NCI-H2196 treated with DMSO at 0.1 percent for 48 hours (cell line): Measurements from ENCODE around the gene RPL3.

Experiments used
- DNase-seq: peaks from one replicate; lab custom pipeline; 2025; ENCODE audit not compliant: unreplicated experiment; lab: John Stamatoyannopoulos, UW

RPL3 gene

DNA sequence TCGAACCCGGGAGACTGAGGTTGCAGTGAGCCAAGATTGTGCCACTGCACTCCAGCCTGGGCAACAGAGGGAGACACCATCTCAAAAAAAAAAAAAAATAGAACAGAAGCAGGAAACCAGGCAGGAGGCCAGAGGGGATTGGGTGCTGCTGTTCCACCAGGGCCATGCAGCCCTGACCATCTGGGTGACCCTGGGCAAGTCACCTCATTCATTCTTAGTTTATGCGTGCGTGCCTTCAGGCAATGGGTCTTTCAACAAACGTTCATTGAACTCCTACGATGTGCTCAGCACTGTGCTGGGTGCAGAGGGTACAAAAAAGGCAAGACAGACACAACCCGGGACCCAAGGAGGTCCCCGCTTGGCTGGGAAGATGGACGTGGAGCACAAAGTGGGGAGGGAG, 18.3 kb downstream of the RPL3 start:
- no peak for DNase-seq

GRCh38 chr22:39300186-39300830, 19.1 kb downstream of the RPL3 start:
- no peak for DNase-seq

GRCh38 chr22:39299829-39300178, 19.6 kb downstream of the RPL3 start:
- DNase-seq: no peak

GRCh38 chr22:39298241-39298987, 21.0 kb downstream of the RPL3 start:
- DNase-seq: no peak

GRCh38 chr22:39297490-39298240, 21.8 kb downstream of the RPL3 start:
- DNase-seq: peak; percentile 16

GRCh38 chr22:39296981-39297489, 22.4 kb downstream of the RPL3 start:
- DNase-seq: no peak

GRCh38 chr22:39296535-39296934, 22.9 kb downstream of the RPL3 start:
- DNase-seq: no peak

- DNase-seq: no peak
Measured at GRCh38 chr22:39294571-39295468, 24.6 kb downstream of the RPL3 start.

DNA sequence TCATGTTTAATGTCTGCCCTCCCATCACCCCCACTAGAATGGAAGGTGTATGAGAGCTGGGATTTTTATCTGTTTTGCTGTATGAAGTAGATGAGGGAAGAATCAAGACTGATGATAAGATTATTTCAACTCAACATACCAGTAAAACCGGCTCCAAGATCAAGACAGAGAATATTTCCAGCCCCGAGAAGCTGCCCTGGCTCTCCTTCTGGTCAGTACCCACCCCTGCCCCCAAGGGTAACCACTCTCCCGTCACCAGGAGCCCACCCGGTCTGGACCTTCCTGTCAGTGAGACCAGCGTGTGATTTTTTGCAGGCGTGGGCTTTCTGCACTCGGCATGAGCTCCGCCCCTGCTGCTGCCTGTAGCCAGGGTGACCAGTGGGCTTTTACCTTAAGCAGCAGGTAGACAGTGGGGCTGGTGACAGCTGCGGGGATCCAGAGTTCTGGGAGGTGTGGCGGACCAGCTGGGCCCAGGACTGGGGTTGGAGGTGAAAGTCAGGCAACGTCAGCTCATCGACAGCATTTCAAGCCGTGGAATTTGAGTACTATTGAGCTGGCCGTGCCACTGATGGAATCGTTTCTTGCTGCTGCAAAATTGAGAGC, 25.6 kb downstream of the RPL3 start:
- DNase-seq: no peak

DNA sequence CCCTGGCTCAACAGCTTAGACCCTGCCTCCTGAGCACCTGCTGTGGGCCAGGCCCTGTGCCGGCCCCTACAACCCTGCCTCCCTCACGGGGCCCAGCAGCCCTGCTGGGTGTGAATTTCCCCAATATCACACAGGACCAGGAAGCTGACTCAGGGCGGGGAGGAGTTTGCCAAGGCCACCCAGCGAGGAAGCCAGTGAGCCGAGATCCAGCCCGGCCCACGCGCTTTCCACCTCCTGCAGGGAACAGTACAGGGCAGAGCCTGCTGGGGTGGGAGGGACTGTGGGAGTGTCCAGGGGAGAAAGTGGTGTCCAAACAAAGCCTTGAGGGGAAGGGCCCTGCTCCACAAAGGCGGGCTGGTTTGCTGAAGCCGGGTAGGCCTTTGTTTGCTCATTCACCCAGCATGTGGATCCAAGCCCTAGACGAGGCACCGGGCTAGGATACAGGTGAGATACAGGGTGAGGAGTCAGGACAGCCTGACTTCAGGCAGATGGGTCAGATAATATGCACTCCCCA, 26.8 kb downstream of the RPL3 start:
- peak; percentile 59 for DNase-seq

DNA sequence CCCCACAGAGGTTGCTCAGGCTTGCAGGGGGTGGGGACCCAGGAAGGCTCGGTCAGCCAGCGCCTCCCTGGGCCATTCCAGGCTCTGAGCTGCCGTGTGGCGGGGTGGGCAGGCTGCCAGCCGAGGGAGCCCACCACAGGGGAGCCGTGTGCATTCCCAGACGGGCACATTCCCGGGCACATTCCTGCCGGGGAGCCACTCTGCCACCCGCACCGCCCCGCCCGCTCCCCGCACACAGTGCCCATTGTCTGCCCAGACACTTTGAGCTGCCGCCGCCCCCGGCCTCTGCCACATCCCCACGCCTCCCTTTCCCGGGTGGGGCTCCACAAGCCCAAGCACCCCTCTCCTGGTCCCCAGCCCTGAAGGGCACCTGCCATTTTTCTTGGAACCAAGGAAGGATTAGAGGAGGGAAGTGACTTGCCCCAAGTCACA, 27.4 kb downstream of the RPL3 start:
- DNase-seq: no peak

GRCh38 chr22:39291523-39291922, 27.9 kb downstream of the RPL3 start:
- DNase-seq: no peak

DNA sequence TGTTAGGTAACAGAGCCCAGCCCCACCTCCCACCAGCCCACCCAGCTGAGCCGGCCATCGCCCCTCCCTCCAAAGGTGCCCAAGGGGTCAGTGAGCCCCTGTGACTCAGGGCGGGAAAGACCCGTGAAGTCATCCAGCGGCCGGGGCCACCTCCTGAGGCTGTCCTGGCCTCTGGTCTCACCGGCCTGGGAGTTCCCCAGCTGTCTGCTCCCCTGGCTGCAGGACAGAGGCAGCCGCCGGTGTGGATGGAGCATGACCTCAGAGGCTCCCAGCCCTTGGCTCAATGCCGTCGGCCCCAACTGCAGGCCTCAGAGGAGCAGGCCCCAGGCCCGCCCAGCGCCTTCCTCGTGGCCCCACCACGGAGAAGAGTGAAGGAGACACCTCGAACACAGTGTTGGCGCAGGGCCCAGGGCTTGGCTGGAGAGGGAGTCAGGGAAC, 28.7 kb downstream of the RPL3 start:
- no peak for DNase-seq

GRCh38 chr22:39289975-39290720, 29.3 kb downstream of the RPL3 start:
- DNase-seq: no peak

DNA sequence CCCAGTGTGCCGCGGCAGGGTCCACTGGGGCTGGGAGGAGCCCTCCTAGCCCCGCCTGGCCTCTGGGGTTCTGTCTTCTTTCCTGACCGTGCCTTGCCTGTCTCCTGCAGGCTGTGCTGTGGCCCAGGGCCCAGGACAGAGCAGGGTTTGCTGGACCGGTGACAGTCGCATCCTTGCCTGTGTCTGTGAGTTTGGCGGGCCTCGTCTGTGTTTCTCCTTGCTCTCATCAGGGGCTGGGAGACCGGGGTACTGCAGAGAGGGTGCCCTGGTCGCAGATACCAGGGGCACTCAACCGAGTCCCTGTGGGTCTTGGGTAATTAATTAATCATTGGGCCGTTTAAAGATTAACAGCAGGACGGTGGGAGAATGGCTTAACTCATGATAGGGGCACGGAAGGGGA, 29.9 kb downstream of the RPL3 start:
- no peak for DNase-seq

- no peak for DNase-seq
Measured at GRCh38 chr22:39288135-39288898, 31.1 kb downstream of the RPL3 start.

GRCh38 chr22:39287076-39287725, 32.2 kb downstream of the RPL3 start:
- DNase-seq: no peak

DNA sequence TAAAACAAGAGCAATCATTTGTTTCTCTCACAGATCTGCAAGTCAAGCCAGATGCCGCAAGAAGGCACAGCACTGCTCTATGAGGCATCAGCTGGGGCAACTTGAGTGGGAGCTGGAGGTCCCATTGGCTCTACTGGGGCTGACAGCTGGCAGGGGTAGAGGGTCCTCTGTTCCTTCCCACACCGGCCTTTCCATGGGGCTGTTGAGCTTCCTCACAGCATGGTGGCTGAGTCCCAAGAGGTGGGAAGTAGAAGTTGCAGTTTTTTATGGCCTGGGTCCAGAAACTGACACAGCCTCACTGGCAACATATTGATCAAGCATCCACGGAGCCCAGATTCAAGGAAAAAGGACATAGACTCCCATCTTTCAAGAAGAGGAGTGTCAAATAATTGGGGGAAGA, 34.4 kb downstream of the RPL3 start:
- DNase-seq: no peak
